NB4 (cell line): ENCODE results near the gene UGT1A6.

Experiments used
- MYC ChIP-seq: IDR thresholded peaks from 2 replicates; pipeline ENCODE4 v1.6.1; 2011; ENCODE audit warnings: low read depth, low read length
- TF ChIP-seq, protein P1 (sequence below): IDR thresholded peaks from one replicate; pipeline ENCODE4 v1.5.1; 2012; ENCODE audit warnings: low read depth, low read length

DNA sequence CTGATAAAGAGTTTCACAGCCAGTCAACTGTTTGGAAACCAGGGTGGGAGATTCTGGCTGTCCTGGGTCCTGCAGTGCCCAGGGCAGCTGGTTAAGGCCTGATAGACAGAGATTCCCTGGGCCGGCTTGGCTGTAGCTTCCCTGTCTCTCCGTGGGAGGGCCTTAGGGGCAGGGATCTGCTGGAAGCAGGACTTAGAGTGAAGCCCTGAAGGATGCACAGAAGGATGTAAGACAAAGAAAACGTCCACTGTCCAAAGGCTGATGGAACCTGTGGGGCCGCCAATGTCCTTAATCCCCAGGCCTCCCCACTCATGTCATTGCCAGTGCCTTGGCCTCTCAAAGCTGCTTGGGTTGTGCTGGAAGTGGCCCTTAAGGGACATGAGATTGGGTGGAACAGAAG is 118.4 kb downstream of the UGT1A6 start:
- TF ChIP-seq, protein P1, sequence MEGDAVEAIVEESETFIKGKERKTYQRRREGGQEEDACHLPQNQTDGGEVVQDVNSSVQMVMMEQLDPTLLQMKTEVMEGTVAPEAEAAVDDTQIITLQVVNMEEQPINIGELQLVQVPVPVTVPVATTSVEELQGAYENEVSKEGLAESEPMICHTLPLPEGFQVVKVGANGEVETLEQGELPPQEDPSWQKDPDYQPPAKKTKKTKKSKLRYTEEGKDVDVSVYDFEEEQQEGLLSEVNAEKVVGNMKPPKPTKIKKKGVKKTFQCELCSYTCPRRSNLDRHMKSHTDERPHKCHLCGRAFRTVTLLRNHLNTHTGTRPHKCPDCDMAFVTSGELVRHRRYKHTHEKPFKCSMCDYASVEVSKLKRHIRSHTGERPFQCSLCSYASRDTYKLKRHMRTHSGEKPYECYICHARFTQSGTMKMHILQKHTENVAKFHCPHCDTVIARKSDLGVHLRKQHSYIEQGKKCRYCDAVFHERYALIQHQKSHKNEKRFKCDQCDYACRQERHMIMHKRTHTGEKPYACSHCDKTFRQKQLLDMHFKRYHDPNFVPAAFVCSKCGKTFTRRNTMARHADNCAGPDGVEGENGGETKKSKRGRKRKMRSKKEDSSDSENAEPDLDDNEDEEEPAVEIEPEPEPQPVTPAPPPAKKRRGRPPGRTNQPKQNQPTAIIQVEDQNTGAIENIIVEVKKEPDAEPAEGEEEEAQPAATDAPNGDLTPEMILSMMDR = no peak
- TF ChIP-seq MYC = no peak
